K562 (cell line): ENCODE measurements around the gene TCAP. TPM values are rescaled to one million over a fixed set of nuclear protein-coding genes. Genes with fewer than 3 reads are reported as not detected.

Experiments used
- CHD4 ChIP-seq: fragments of 200-600 bp; sonication (generic); IDR thresholded peaks from 3 replicates; pipeline ENCODE4 v1.6.1; 2012; ENCODE audit warnings: low read depth, mild to moderate bottlenecking, mixed read lengths, low read length, inconsistent platforms; ENCODE audit not compliant: insufficient read depth, insufficient replicate concordance, poor library complexity, severe bottlenecking
- E2F1 ChIP-seq: sonication (generic); formaldehyde crosslinking; IDR thresholded peaks from 2 replicates; pipeline ENCODE4 v1.8.1; 2023; ENCODE audit warnings: mild to moderate bottlenecking, missing genetic modification reagents, moderate library complexity
- E2F6 ChIP-seq, 2 experiments: IDR thresholded peaks; 2 replicates each; pipeline ENCODE4 v1.6.1; 2011; ENCODE audit warnings: borderline replicate concordance in 1 of 2, control low read depth in 1 of 2, low read depth in 1 of 2, low read length in 1 of 2, mild to moderate bottlenecking in 1 of 2, mixed read lengths in 1 of 2, moderate library complexity in 1 of 2; ENCODE audit not compliant: insufficient read depth in 1 of 2, insufficient read length in 1 of 2, poor library complexity in 1 of 2, severe bottlenecking in 1 of 2; ENCODE audit errors: extremely low read depth in 1 of 2
- FOSL1 ChIP-seq: fragments of 200-800 bp; sonication (Bioruptor generic); conservative IDR thresholded peaks from 2 replicates; pipeline ENCODE4 v1.6.1; 2016; ENCODE audit warnings: missing genetic modification characterization, missing compliant biosample characterization
- HBP1 ChIP-seq: fragments of 450-650 bp; formaldehyde crosslinking; IDR thresholded peaks from 2 replicates; pipeline ENCODE4 v1.4.0; 2022; ENCODE audit warnings: missing genetic modification characterization
- JUN ChIP-seq, 2 experiments: sonication (generic) in 1 of 2; formaldehyde crosslinking in 1 of 2; IDR thresholded peaks; 2 replicates each; pipeline versions ENCODE4 v1.6.1 to v1.8.0; 2012 to 2022; ENCODE audit warnings: borderline replicate concordance in 2 of 2, mild to moderate bottlenecking in 2 of 2, improper control_type of control experiment in 1 of 2, low read depth in 1 of 2, low read length in 1 of 2, missing genetic modification reagents in 1 of 2
- KDM2B ChIP-seq: fragments of 250-450 bp; sonication (Bioruptor Pico); IDR thresholded peaks from 2 replicates; pipeline ENCODE4 v1.8.0; 2021; ENCODE audit warnings: mild to moderate bottlenecking, moderate library complexity
- LARP7 ChIP-seq: fragments of 450-650 bp; IDR thresholded peaks from 2 replicates; pipeline ENCODE4 v1.6.1; 2016
- MECOM ChIP-seq: fragments of 250-450 bp; sonication (Bioruptor Pico); IDR thresholded peaks from 2 replicates; pipeline ENCODE4 v1.8.0; 2022; ENCODE audit warnings: inconsistent platforms
- NCOR1 ChIP-seq: fragments of 450-650 bp; IDR thresholded peaks from 2 replicates; pipeline ENCODE4 v1.6.1; 2016; ENCODE audit warnings: mild to moderate bottlenecking, moderate library complexity
- PHB ChIP-seq: fragments of 250-450 bp; sonication (Bioruptor Pico); IDR thresholded peaks from 2 replicates; pipeline ENCODE4 v1.5.0; 2021
- PHF20 ChIP-seq: fragments of 450-650 bp; IDR thresholded peaks from 2 replicates; pipeline ENCODE4 v1.6.1; 2018; ENCODE audit not compliant: partially characterized antibody
- PRPF4 ChIP-seq: fragments of 200-400 bp; formaldehyde crosslinking; IDR thresholded peaks from one replicate; pipeline ENCODE4 v1.6.1; 2017; ENCODE audit warnings: low read length, low read depth, mild to moderate bottlenecking; ENCODE audit not compliant: insufficient read depth, poor library complexity, severe bottlenecking
- RBM15 ChIP-seq: fragments of 200-400 bp; formaldehyde crosslinking; IDR thresholded peaks from 2 replicates; pipeline ENCODE4 v1.6.1; 2018; ENCODE audit warnings: mild to moderate bottlenecking, low read length, moderate library complexity; ENCODE audit not compliant: insufficient read depth
- TAF7 ChIP-seq: fragments of 450-650 bp; IDR thresholded peaks from 2 replicates; pipeline ENCODE4 v1.6.1; 2016; ENCODE audit warnings: missing genetic modification characterization, missing compliant biosample characterization
- UBTF ChIP-seq, 2 experiments: IDR thresholded peaks; 2 replicates each; pipeline ENCODE4 v1.6.1; 2012; ENCODE audit warnings: improper control_type of control experiment in 2 of 2, low read depth in 2 of 2, low read length in 2 of 2, borderline replicate concordance in 1 of 2
- ZNF12 ChIP-seq: sonication (generic); formaldehyde crosslinking; IDR thresholded peaks from 2 replicates; pipeline ENCODE4 v1.4.0; 2020; ENCODE audit warnings: mild to moderate bottlenecking, missing genetic modification reagents
- ZNF3 ChIP-seq: fragments of 250-450 bp; sonication (Bioruptor Pico); IDR thresholded peaks from 2 replicates; pipeline ENCODE4 v1.5.0; 2021; ENCODE audit warnings: mild to moderate bottlenecking, moderate library complexity
- ZNF583 ChIP-seq: fragments of 250-450 bp; sonication (Bioruptor Pico); IDR thresholded peaks from 2 replicates; pipeline ENCODE4 v1.4.0; 2020
- ZNF77 ChIP-seq: fragments of 250-450 bp; sonication (Bioruptor Pico); IDR thresholded peaks from 2 replicates; pipeline ENCODE4 v1.5.0; 2020
- polyA plus RNA-seq, 8 experiments: library from polyadenylated mRNA; depleted of rRNA in 4 of 8; stranded (reverse) in 5 of 8; unstranded in 3 of 8; fragments of >200 nt; fragmentation: Nextera tagmentation in 2 of 8; fragmentation: Illumina TruSeq in 1 of 8; extraction: Ambion mirVana in 2 of 8; extraction: Trizol in 1 of 8; gene quantifications; 2 replicates each; pipeline versions ENCODE4 v1.2.1 to v1.2.3, GENCODE V29; 2011 to 2014; ENCODE audit warnings: inconsistent platforms in 1 of 8, missing spikeins in 1 of 8
- total RNA-seq, 7 experiments: library from RNA; depleted of rRNA in 6 of 7; stranded (reverse); fragments of >200 nt in 6 of 7; fragmentation: Illumina TruSeq in 2 of 7; extraction: Trizol in 2 of 7; gene quantifications; 2 replicates each; pipeline versions ENCODE4 v1.2.1 to v1.2.3, GENCODE V29; 2011 to 2021; ENCODE audit warnings: low replicate concordance in 1 of 7

The TCAP gene
- total and polyA plus RNA-seq, 9 of the 15 experiments (the other 6 are each of a cell fraction or from before 2014, with no cell fraction given) = 0.33 to 1.4 (median 0.82) TPM; not detected in 2

GRCh38 chr17:39636927-39637736 is 28.0 kb upstream of the TCAP start, which contains the start of gene STARD3 (continued):
- TF ChIP-seq E2F6 (IDR thresholded peaks at IDR 0.05; ENCODE audit: borderline replicate concordance in 1 of 2, extremely low read depth in 1 of 2, insufficient read depth in 1 of 2, insufficient read length in 1 of 2, low read depth in 1 of 2, low read length in 1 of 2, poor library complexity in 1 of 2, severe bottlenecking in 1 of 2) (peak; percentile 74 to 95), TAF7 (tag) (peak; percentile 74), ZNF12 (no peak), ZNF77 (no peak), RBM15 (no peak), PHF20 (peak; percentile 87), ZNF3 (no peak), CHD4 (no peak), NCOR1 (no peak; the same call in 1 of the 2 replicates), MECOM (CRISPR knock-in tag) (0 out of 2 replicates have a peak, but pooled peaks have one; percentile 39), KDM2B (0 out of 2 replicates have a peak, but pooled peaks have one; percentile 59), UBTF (IDR thresholded peaks at IDR 0.05; ENCODE audit: borderline replicate concordance in 1 of 2, low read depth in 2 of 2, low read length in 2 of 2) (peak in 1 of 2 experiments; percentile 65; a peak in 1 of 4 replicates), LARP7 (no peak), PHB (CRISPR knock-in tag) (peak; percentile 90), HBP1 (CRISPR knock-in tag) (peak; percentile 23; the same call in 1 of the 2 replicates), PRPF4 (no peak), FOSL1 (tag) (no peak), JUN (IDR thresholded peaks at IDR 0.05; ENCODE audit: borderline replicate concordance, low read depth, low read length) (no peak), JUN (CRISPR knock-in tag; IDR thresholded peaks at IDR 0.05; ENCODE audit: borderline replicate concordance) (no peak), E2F1 (CRISPR knock-in tag) (peak; percentile 80; the same call in 1 of the 2 replicates), ZNF583 (CRISPR knock-in tag) (no peak)
